Measurements from ENCODE around the gene MARCHF9. TPM values are rescaled to one million over a fixed set of nuclear protein-coding genes. Genes with fewer than 3 reads are reported as not detected.
"Not testable (repeated sequence)": the region's sequence is repeated elsewhere in the genome, so short reads cannot be mapped to it uniquely, and the experiment has no call there.

MARCHF9 gene
- total RNA-seq, 1 experiment from 2014 or later: 1.9 TPM

DNA sequence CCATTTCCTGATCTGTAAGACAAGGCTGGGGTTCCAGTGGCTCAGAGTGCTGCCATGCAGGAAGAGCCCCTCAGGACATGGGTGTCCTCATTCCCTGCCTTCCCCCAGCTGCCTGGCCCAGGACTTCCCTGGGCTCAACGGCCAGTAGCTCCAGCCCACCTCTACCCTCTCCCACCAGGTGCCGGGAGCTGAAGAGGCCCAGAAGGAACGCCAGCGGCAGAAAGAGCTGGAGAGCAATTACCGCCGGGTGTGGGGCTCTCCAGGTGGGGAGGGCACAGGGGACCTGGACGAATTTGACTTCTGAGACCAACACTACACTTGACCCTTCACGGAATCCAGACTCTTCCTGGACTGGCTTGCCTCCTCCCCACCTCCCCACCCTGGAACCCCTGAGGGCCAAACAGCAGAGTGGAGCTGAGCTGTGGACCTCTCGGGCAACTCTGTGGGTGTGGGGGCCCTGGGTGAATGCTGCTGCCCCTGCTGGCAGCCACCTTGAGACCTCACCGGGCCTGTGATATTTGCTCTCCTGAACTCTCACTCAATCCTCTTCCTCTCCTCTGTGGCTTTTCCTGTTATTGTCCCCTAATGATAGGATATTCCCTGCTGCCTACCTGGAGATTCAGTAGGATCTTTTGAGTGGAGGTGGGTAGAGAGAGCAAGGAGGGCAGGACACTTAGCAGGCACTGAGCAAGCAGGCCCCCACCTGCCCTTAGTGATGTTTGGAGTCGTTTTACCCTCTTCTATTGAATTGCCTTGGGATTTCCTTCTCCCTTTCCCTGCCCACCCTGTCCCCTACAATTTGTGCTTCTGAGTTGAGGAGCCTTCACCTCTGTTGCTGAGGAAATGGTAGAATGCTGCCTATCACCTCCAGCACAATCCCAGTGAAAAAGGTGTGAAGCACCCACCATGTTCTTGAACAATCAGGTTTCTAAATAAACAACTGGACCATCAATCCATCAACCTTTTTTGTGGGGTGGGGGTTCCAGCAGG is 34.0 kb upstream of the MARCHF9 start:
- H3K36me3 ChIP-seq (replicated peaks; ENCODE audit: control insufficient read depth, insufficient read depth, low read length): peaks cover 4% of the 10 kb centered on the region; the same call in 1 of the 2 replicates
- peak; percentile 30 for DNase-seq
- no peak overlapping the region for H3K4me3 ChIP-seq (ENCODE audit: insufficient read depth, low read depth, low read length)
- peaks cover 23% of the 10 kb centered on the region for H3K27me3 ChIP-seq (ENCODE audit: control insufficient read depth, insufficient read depth, low read length)

DNA sequence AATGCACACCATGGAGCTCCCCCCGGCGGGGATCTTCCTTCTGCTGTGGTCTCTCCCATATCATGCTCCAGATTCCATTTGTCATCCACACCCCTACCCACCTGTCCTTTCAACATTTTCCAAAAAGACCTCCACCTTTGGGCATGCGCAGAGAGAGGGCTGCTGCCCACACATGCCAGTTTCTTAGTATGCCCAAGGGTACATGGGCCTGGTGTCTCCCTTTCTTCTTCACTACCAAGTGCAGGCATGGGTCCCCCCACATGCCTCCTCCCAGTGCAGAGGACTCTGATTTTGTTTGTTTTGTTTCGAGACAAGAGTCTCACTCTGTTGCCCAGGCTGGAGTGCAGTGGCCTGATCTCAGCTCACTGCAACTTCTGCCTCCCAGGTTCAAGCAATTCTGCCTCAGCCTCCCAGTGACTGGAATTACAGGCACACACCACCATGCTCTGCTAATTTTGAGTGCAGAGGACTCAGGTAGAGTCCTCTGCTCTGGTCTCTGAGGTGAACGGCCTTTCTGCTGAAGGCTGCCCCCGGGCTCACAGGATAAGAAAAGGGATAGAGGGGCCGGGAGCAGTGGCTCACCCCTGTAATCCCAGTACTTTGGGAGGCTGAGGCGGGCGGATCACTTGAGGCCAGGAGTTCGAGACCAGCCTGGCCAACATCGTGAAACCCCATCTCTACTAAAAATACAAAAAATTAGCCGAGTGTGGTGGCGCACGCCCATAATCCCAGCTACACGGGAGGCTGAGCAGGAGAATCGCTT is 32.9 kb upstream of the MARCHF9 start:
- H3K27me3 ChIP-seq (ENCODE audit: control insufficient read depth, insufficient read depth, low read length): peaks cover 34% of the 10 kb centered on the region
- H3K36me3 ChIP-seq (replicated peaks; ENCODE audit: control insufficient read depth, insufficient read depth, low read length); H3K4me3 ChIP-seq (ENCODE audit: insufficient read depth, low read depth, low read length); DNase-seq: not testable (repeated sequence)

- Histone ChIP-seq H3K4me3 (ENCODE audit: insufficient read depth, low read depth, low read length) (no peak overlapping the region), H3K36me3 (replicated peaks; ENCODE audit: control insufficient read depth, insufficient read depth, low read length) (no peaks in the 10 kb centered on the region; the same call in 1 of the 2 replicates), H3K27me3 (ENCODE audit: control insufficient read depth, insufficient read depth, low read length) (peaks cover 44% of the 10 kb centered on the region)
- DNase-seq: no peak
Observed at GRCh38 chr12:57722716-57723629, 31.9 kb upstream of the MARCHF9 start.

DNA sequence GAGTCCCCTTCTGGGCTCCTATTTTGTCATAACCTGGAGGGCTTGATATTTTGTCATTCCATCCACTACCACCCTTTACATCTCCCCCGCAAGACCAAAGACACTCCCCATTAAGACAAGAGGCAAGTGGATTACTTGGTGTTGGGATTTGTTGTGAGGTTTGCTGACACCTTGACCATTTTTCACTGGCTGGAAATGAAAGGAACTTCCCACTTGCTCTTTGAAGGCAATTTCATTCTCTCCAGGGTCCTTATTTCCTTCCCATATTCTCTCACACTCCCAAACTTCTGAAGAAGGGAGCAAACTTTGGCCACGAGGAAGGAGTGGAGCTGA is 31.3 kb upstream of the MARCHF9 start:
- Histone ChIP-seq H3K27me3 (ENCODE audit: control insufficient read depth, insufficient read depth, low read length) (peaks cover 50% of the 10 kb centered on the region), H3K4me3 (ENCODE audit: insufficient read depth, low read depth, low read length) (no peak overlapping the region), H3K36me3 (replicated peaks; ENCODE audit: control insufficient read depth, insufficient read depth, low read length) (no peaks in the 10 kb centered on the region; the same call in 1 of the 2 replicates)
- no peak for DNase-seq

- no peak overlapping the region for H3K4me3 ChIP-seq (ENCODE audit: insufficient read depth, low read depth, low read length)
- peaks cover 54% of the 10 kb centered on the region for H3K27me3 ChIP-seq (ENCODE audit: control insufficient read depth, insufficient read depth, low read length)
- no peaks in the 10 kb centered on the region; the same call in 1 of the 2 replicates for H3K36me3 ChIP-seq (replicated peaks; ENCODE audit: control insufficient read depth, insufficient read depth, low read length)
- DNase-seq: no peak
Observed at GRCh38 chr12:57724003-57724935, 30.6 kb upstream of the MARCHF9 start.

- H3K4me3 ChIP-seq (ENCODE audit: insufficient read depth, low read depth, low read length): peak overlapping the region; percentile 11; the same call in 1 of the 2 replicates
- DNase-seq: no peak
Observed at GRCh38 chr12:57724936-57725740, 29.8 kb upstream of the MARCHF9 start.

DNA sequence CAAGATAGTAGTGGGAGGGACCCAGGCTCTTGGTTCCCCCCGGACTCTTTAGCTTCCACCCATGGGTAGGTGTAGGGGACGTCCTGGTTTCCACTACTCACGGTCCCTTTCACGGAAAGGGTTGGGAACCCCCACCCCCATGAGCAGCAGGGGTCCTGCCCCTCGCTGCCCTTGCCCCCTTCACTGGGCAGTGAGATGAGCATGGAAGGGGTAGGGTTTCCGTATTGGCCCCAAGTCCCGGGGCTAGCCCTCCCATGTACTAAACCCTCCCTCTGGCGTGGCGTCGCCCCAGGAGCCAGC is 29.1 kb upstream of the MARCHF9 start:
- Histone ChIP-seq H3K4me3 (ENCODE audit: insufficient read depth, low read depth, low read length) (peak overlapping the region; percentile 59; the same call in 1 of the 2 replicates), H3K27me3 (ENCODE audit: control insufficient read depth, insufficient read depth, low read length) (peaks cover 69% of the 10 kb centered on the region), H3K36me3 (replicated peaks; ENCODE audit: control insufficient read depth, insufficient read depth, low read length) (no peaks in the 10 kb centered on the region)
- DNase-seq: peak; percentile 65

More at GRCh38 chr12:57724936-57725740, 29.8 kb upstream of the MARCHF9 start:
- H3K36me3 ChIP-seq (replicated peaks; ENCODE audit: control insufficient read depth, insufficient read depth, low read length): no peaks in the 10 kb centered on the region; the same call in 1 of the 2 replicates
- H3K27me3 ChIP-seq (ENCODE audit: control insufficient read depth, insufficient read depth, low read length): peaks cover 63% of the 10 kb centered on the region

DNA sequence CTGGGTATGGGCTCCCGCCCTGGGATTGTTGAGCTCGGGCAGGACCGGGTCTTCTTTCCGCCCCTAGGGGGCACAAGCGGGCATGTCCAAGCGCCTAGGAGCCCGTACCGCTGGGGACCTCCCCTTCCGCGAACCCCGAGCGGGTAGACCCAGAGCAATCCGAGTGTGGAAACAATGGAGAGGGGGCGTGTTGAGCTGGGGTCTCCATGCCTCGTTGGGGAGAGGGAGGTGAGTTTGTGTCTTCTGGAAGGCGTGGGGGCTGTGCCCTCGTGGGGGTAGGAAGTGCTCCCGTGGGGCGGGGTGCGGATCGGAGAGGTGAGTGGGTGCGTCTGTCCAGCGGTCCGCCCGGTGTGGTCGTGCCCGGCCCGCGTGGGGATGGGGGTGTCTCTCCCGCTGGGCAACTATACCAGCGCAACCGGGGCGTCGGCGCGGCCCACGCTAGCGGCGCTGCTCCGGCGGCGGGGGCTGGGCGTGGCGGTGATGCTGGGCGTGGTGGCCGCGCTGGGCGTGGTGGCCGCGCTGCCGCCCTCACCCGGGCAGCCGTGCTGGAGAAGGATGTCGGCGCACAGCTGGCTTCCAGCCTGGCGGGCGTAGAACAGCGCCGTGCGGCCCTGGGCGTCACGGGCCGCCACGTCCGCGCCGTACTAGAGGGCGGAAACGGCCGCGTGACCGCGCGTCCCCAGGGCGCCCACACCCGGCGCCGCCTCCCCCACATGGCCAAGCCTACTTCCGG is 28.6 kb upstream of the MARCHF9 start:
- peak; percentile 97 for DNase-seq
- Histone ChIP-seq H3K4me3 (ENCODE audit: insufficient read depth, low read depth, low read length) (peak overlapping the region; percentile 59), H3K36me3 (replicated peaks; ENCODE audit: control insufficient read depth, insufficient read depth, low read length) (no peaks in the 10 kb centered on the region), H3K27me3 (ENCODE audit: control insufficient read depth, insufficient read depth, low read length) (peaks cover 74% of the 10 kb centered on the region)

GRCh38 chr12:57726884-57727757 is 27.8 kb upstream of the MARCHF9 start:
- peak; percentile 71 for DNase-seq
- Histone ChIP-seq H3K27me3 (ENCODE audit: control insufficient read depth, insufficient read depth, low read length) (peaks cover 82% of the 10 kb centered on the region), H3K36me3 (replicated peaks; ENCODE audit: control insufficient read depth, insufficient read depth, low read length) (no peaks in the 10 kb centered on the region), H3K4me3 (ENCODE audit: insufficient read depth, low read depth, low read length) (peak overlapping the region; percentile 59; the same call in 1 of the 2 replicates)

DNA sequence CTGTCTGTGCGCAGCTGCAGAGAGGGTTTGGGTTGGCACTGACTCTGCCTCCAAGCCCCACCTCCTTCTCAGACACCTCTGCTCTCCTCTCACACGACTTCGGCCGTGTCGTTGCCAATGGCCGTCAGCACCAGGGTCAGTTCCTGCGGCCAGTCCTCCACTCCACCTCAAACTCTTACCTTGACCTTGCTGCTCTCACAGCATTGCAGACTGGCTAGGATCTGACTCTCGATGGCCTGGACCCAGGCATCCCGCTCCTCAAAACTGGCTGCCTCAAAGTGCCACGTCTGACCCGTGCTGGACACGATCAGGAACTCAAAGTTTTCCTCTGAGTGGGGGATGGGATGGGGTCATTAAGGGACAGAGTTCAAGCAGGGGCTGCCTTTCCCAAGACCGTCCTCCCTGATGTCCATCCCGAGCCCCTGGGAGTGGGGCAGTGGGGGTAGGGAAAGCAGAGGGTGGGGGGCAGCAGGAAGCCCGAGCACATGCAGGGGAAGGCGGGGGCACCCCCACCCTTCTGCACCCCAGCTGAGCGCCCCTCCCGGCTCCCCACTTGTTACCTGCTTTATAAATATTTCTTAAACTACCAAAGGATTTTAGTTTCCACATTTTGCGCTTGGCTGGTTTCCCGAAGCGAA is 27.0 kb upstream of the MARCHF9 start:
- DNase-seq: peak; percentile 88
- no peak overlapping the region for H3K4me3 ChIP-seq (ENCODE audit: insufficient read depth, low read depth, low read length)
- H3K27me3 ChIP-seq (ENCODE audit: control insufficient read depth, insufficient read depth, low read length): peaks cover 90% of the 10 kb centered on the region
- no peaks in the 10 kb centered on the region for H3K36me3 ChIP-seq (replicated peaks; ENCODE audit: control insufficient read depth, insufficient read depth, low read length)

GRCh38 chr12:57729321-57729844 is 25.5 kb upstream of the MARCHF9 start:
- peak; percentile 16 for DNase-seq
- Histone ChIP-seq H3K4me3 (ENCODE audit: insufficient read depth, low read depth, low read length) (no peak overlapping the region), H3K27me3 (ENCODE audit: control insufficient read depth, insufficient read depth, low read length) (peaks cover 91% of the 10 kb centered on the region), H3K36me3 (replicated peaks; ENCODE audit: control insufficient read depth, insufficient read depth, low read length) (no peaks in the 10 kb centered on the region)

Data from H7 (cell line).